Measurements from ENCODE around the gene RARG.

- TF ChIP-seq EZH2 (IDR thresholded peaks at IDR 0.05; ENCODE audit: borderline replicate concordance, insufficient read depth, low read depth, low read length, poor library complexity, severe bottlenecking): no peak
- TF ChIP-seq, protein P1, sequence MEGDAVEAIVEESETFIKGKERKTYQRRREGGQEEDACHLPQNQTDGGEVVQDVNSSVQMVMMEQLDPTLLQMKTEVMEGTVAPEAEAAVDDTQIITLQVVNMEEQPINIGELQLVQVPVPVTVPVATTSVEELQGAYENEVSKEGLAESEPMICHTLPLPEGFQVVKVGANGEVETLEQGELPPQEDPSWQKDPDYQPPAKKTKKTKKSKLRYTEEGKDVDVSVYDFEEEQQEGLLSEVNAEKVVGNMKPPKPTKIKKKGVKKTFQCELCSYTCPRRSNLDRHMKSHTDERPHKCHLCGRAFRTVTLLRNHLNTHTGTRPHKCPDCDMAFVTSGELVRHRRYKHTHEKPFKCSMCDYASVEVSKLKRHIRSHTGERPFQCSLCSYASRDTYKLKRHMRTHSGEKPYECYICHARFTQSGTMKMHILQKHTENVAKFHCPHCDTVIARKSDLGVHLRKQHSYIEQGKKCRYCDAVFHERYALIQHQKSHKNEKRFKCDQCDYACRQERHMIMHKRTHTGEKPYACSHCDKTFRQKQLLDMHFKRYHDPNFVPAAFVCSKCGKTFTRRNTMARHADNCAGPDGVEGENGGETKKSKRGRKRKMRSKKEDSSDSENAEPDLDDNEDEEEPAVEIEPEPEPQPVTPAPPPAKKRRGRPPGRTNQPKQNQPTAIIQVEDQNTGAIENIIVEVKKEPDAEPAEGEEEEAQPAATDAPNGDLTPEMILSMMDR (IDR thresholded peaks at IDR 0.05): no peak
Measured at GRCh38 chr12:53225635-53226424, 6.2 kb downstream of the RARG start.

Data from B cell (primary cell).